Sciatic nerve (tissue), 2 donors: ENCODE measurements around the gene FUBP1. TPM values are rescaled to one million over a fixed set of nuclear protein-coding genes. Genes with fewer than 3 reads are reported as not detected.
A peak's percentile ranks its signal among the peaks of the same experiment; 100 is the strongest.
"Not testable (repeated sequence)": the region's sequence is repeated elsewhere in the genome, so short reads cannot be mapped to it uniquely, and the experiment has no call there.

Experiments used
- ATAC-seq: fragments of 200-7000 bp; cut with Tn5 transposase; one replicate; pipeline ENCODE4 v1.9.1; 2020; ENCODE audit warnings: mild to moderate bottlenecking, moderate library complexity
- DNase-seq: peaks from one replicate; pipeline ENCODE4 v3.0.0-alpha.2; 2020; ENCODE audit warnings: low spot score
- intact Hi-C: fragments of 100-400 bp; cut with DNase I; formaldehyde crosslinking; loops from one replicate; pipeline ENCODE4 v1.14.2; 2022
- total RNA-seq: library from RNA; stranded (reverse); fragmentation: NEBNext Ultra II Directional; extraction: Animal tissue kit (Norgen Biotek cat#: 25700); gene quantifications from one replicate; pipeline ENCODE4 v1.2.1, GENCODE V29; 2021
- donor health status: DM: no; HTN: no; CAD: no.
- donor health status: DM: no; HTN: no; CAD: no.

The FUBP1 gene
- total RNA-seq, 1 donor from 2014 or later, result 141 TPM

GRCh38 chr1:77955709-77956108, 23.2 kb downstream of the FUBP1 start:
- no peak for DNase-seq
- intact Hi-C loops, result no loop called here
- ATAC-seq, result no peak

GRCh38 chr1:77954521-77954920, 24.4 kb downstream of the FUBP1 start:
- intact Hi-C loops, result no loop called here
- DNase-seq (no peak), ATAC-seq (no peak)

DNA sequence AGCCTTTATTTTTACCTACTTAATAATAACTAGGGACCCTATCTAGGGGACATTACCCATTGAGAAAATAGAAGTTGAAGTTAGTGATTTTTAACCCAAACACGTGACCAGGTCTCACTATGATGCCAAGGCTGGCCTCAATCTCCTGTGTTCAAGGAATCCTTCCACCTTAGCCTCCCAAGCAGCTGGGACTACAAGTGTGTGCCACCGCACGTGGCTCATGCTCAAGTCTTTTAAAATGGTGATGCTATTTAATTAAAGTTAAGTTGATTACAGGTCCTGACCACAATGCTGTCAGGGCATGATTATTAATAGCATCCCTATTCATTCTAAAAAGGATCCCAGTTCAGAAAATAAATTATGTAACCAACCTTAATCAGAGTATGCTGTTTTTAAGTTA, 25.0 kb downstream of the FUBP1 start:
- intact Hi-C loops, result no loop called here
- ATAC-seq (no peak), DNase-seq (no peak)

- DNase-seq, result no peak
- no peak for ATAC-seq
- intact Hi-C loops, result no loop called here
Observed at GRCh38 chr1:77951328-77951727, 27.5 kb downstream of the FUBP1 start.

DNA sequence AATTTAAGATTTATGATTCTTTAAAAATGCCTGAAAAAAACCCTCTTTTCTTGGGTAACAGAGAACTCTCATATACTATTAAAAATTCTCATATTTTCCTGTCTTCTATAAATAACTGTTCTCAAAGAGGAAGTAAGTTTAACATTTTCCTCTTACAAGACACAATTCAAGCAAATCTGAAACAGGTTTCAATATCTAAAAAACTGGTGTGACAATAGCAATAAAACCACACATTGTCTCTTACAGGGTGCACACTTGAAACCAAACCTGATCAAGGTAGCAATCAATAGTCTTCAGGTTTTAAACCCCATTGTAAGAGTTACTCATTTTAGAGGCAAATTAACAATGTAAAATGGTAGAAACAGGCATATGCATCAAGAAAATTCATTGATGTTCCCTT, 28.0 kb downstream of the FUBP1 start:
- intact Hi-C loops, result no loop called here
- no peak for DNase-seq
- ATAC-seq, result no peak

- intact Hi-C loops, result no loop called here
- no peak for DNase-seq
- ATAC-seq, result peak; percentile 45
Observed at GRCh38 chr1:77948841-77949424, 29.9 kb downstream of the FUBP1 start.

GRCh38 chr1:77945345-77945744, 33.5 kb downstream of the FUBP1 start:
- intact Hi-C loops, result no loop called here
- ATAC-seq, result no peak

GRCh38 chr1:77942400-77943140, 36.3 kb downstream of the FUBP1 start:
- no peak for ATAC-seq
- no peak for DNase-seq
- intact Hi-C loops, result no loop called here

More at GRCh38 chr1:77945345-77945744, 33.5 kb downstream of the FUBP1 start:
- DNase-seq, result no peak

DNA sequence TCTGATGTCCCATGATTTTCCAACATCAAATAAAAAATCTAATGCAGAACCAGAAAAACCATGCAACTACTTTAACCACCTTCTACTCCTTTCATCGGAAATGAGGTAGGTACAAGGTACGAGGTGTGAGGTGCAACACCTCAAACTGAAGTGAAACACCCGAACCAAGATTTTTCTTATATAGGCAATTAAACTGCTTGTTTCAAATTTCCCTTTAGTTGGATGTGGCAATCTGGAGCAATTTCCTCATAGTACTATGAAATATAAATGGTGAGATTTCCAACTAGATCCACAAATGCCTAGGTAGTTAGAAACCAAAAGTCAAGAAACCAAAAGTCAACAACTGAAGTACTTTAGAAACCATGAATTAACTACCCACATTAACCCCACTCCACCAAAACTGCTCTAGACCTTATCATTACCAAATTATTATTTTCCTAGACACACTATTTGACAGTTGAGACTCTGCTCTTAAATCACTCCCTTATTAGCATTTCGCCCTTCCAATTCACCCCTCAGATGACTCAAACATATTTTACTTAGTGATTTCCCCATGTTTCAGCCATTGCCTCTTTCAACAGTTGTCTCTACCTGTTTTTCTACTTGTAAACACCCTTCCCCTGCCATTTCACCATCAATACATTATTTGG, 37.8 kb downstream of the FUBP1 start:
- intact Hi-C loops, result no loop called here
- DNase-seq (no peak), ATAC-seq (no peak)

DNA sequence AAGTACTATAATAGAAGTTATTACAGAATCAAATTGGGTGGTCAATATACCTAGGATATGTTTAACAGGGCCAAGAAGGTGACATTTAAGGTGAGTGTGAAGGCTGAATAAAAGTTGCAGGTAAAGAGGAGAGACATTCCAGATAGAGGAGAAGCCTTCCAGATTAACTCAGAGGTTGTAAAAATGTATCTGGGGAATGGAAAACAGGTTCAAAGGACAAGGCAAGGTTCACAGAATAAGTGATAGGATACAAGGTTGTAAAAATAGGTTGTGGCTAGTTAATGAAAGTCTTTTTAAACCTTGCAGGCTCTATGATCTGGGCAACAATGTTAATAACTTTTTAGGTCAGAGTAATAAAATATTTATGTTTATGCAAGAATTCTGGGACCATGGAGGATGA, 40.2 kb downstream of the FUBP1 start:
- intact Hi-C loops, result no loop called here
- no peak for DNase-seq
- no peak for ATAC-seq

DNA sequence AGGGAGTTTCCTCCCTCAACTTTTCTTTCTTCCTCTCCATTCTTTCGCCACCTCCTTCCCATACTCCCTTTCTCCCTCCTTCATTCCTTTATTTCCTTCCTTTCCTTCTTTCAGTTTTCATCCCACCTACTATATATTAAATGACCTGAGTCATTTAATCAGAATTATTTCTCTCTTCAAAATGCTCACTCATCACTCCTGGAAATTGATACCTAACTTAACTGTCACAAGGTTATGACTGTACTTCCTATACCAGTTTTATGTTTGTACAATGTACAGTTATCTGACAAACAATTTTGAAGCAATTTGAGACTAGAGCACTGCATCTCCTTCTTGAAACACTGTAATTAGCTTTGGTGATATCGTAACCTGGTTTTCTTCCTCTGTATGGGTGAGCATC, 49.1 kb downstream of the FUBP1 start:
- intact Hi-C loops, result no loop called here
- ATAC-seq (no peak), DNase-seq (no peak)

DNA sequence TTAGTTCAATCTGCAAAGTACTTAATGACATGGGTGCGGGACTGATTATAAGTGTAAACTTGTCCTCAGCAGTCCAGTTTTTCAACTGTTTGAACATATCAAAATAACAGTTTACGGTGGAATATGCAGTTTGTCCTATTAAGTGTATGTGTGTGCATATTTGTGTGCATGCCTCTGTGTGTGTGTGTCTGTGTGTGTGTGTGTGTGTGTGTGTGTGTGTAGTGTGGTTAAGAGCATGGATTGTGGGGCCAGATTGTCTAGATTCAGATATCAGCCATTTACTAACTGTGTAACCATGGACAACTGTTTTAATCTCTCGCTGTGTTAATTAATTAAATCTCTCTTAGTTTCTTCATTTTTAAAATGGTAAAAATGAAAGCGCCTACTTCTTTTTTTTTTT, 51.5 kb downstream of the FUBP1 start:
- no peak for ATAC-seq
- DNase-seq, result no peak
- intact Hi-C loops, result no loop called here

DNA sequence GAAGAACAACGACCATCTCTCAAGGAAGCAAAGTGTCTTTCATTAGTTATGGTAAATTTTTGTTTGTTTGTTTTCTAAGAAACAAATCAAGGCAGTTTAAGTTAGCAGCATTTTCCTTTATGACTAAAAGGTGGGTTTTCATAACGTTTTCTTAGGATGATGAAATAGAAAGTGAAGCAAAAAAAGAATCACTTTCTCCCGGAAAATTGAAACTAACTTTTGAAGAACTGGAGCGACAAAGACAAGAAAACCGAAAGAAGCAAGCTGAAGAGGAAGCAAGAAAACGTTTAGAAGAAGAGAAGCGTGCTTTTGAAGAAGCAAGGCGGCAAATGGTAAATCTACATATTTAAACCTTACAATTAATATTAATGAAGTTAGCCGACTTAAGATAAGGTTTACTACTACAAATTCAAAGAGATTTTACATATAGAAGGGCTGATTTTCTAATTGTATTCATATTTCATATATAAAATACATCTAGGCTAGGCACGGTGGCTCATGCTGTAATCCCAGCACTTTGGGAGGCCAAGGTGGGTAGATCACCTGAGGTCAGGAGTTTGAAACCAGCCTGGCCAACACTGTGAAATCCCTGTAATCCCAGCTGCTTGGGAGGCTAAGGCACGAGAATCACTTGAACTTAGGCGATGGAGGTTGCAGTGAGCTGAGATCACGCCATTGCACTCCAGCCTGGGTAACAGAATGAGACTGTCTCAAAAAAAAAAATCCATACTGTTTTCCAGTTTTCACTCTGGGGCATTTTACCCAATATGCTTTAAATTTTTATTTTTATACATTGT, 52.1 kb downstream of the FUBP1 start:
- no peak for ATAC-seq
- no peak for DNase-seq
- intact Hi-C loops, result no loop called here

GRCh38 chr1:77925956-77926355, 52.9 kb downstream of the FUBP1 start:
- DNase-seq, result no peak
- intact Hi-C loops, result no loop called here
- ATAC-seq, result no peak

DNA sequence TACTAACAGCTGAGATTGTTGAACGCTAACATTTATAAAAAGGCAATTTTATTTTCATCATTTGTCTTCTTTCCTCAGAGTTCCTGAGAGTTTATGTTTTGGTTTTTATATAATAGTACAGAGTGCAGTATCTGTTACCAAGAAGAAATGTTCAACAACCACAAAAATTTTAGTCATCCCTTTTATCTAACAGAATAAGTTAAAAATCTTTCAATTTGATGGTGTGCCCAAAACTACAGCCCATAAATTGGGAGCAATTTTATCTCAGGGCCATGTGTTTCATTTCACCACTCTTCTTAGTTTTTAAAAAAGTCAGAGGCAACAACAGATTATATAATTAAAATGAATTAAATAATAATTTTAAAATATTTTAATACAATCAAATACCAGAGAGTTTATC, 53.4 kb downstream of the FUBP1 start:
- no peak for ATAC-seq
- intact Hi-C loops, result no loop called here
- no peak for DNase-seq

DNA sequence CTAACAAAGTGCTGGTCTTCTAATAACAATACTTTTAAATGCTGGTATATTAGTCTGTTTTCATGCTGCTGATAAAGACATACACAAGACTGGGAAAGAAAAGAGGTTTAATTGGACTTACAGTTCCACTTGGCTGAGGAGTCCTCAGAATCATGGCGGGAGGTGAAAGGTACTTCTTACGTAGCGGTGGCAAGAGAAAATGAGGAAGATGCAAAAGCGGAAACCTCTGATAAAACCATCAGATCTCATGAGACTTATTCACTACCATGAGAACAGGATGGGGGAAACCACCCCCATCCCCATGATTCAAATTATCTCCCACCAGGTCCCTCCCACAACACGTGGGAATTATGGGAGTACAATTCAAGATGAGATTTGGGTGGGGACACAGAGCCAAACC, 60.0 kb downstream of the FUBP1 start:
- DNase-seq, intact Hi-C loops, ATAC-seq: not testable (repeated sequence)

DNA sequence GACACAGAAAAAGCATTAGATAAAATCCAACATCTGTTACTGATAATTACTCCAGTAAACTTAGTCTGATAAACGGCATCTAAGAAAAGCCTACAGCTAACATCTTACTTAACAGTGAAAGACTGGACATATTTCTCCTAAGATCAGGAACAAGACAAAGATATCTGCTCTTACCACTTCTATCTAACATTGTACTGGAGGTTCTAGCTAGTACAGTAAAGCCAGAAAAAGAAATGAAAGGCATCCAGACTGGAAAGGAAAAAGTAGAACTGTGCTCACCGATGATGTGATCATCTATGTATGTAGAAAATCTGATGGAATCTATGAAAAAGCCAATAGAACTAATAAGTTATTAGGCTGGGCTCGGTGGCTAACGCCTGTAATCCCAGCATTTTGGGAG, 68.8 kb downstream of the FUBP1 start:
- no peak for ATAC-seq

DNA sequence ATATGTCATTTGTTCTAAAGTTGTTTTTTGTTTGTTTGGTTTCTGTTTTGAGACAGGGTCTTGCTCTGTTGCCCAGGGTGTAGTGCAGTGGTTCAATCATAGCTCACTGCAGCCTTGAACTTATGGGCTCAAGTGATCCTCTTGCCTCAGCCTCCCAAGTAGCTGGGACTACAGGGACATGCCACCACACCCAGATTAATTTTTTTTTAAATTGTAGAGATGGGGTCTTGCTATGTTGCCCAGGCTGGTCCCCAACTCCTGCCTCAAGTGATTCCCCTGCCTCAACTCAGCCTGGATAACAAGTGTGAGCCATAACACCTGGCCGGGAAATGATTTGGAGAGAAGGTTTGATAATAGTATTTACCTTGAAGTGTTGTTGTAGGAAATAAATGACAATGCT, 72.2 kb downstream of the FUBP1 start:
- DNase-seq (no peak), ATAC-seq (no peak)

More for the DNA sequence above, 68.8 kb downstream of the FUBP1 start:
- intact Hi-C loops, result no loop called here
- no peak for DNase-seq

GRCh38 chr1:77906019-77906545, 72.8 kb downstream of the FUBP1 start:
- ATAC-seq, result no peak
- intact Hi-C loops, result no loop called here

More for the DNA sequence above, 72.2 kb downstream of the FUBP1 start:
- intact Hi-C loops, result no loop called here

More at GRCh38 chr1:77906019-77906545, 72.8 kb downstream of the FUBP1 start:
- no peak for DNase-seq
